Body of pancreas (tissue), 4 donors: ENCODE measurements around the gene PCDHA11.

ENCODE experiments used
- CTCF ChIP-seq, 7 experiments: fragments of 450-650 bp in 4 of 7; fragments of 200-600 bp in 3 of 7; sonication (generic) in 3 of 7; IDR thresholded peaks; one replicate each; pipeline ENCODE4 v1.5.1; 2016 to 2019; ENCODE audit warnings: antibody characterized with exemption in 7 of 7
- POLR2A ChIP-seq, 3 donors: fragments of 450-650 bp; IDR thresholded peaks; one replicate each; pipeline ENCODE4 v1.6.1; 2016; ENCODE audit warnings: antibody characterized with exemption in 3 of 3, mild to moderate bottlenecking in 2 of 3

DNA sequence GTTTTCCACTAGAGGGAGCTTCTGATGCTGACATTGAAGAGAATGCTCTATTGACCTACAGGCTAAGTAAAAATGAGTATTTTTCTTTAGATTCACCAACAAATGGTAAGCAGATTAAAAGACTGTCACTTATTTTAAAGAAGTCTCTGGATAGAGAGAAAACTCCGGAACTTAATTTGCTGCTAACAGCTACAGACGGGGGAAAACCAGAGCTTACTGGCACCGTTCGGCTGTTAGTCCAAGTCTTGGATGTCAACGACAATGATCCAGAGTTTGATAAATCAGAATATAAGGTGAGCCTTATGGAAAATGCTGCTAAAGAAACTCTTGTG, 764 bp downstream of the PCDHA11 start:
- TF ChIP-seq CTCF (IDR thresholded peaks at IDR 0.05) (peak in 2 of 7 experiments; percentile 17 to 23), POLR2A (IDR thresholded peaks at IDR 0.05) (no peak)
